PC-3 (cell line): Measurements from ENCODE around the gene PCYT2. TPM values are rescaled to one million over a fixed set of nuclear protein-coding genes. Genes with fewer than 3 reads are reported as not detected.

Experiments used
- ATAC-seq: fragments of 200-7000 bp; cut with Tn5 transposase; 2 replicates; pipeline ENCODE4 v1.9.1; 2020; ENCODE audit warnings: mild to moderate bottlenecking, moderate library complexity
- BruUV-seq: library from RNA; stranded (reverse); fragments of 400-500 nt; replicated peaks from 2 replicates; lab custom pipeline; 2021; lab: Mats Ljungman, UMichigan
- CTCF ChIA-PET: fragments of 300-600 bp; sonication (Branson Sonifier 250); formaldehyde crosslinking; loops from one replicate; lab custom pipeline; 2022; ENCODE audit warnings: antibody characterized with exemption; lab: Charles Lee
- POLR2A ChIA-PET: fragments of 300-600 bp; sonication (Branson Sonifier 250); formaldehyde crosslinking; loops from one replicate; lab custom pipeline; 2022; ENCODE audit warnings: antibody characterized with exemption; ENCODE audit not compliant: unreplicated experiment; lab: Charles Lee
- DNase-seq: peaks from one replicate; pipeline ENCODE4 v3.0.0-alpha.2; 2015
- H2AFZ ChIP-seq: fragments of 300-600 bp; sonication (generic); 2 replicates; pipeline ENCODE4 v1.6.0; 2016; ENCODE audit warnings: antibody characterized with exemption, low read length
- H3F3A ChIP-seq: fragments of 300-600 bp; sonication (generic); one replicate; pipeline ENCODE4 v1.6.0; 2017; ENCODE audit warnings: antibody characterized with exemption, low read length, control low read depth, mild to moderate bottlenecking; ENCODE audit not compliant: unreplicated experiment
- H3K27ac ChIP-seq: fragments of 300-600 bp; sonication (generic); 2 replicates; pipeline ENCODE4 v1.5.1; 2016; ENCODE audit warnings: mild to moderate bottlenecking, low read length
- H3K27me3 ChIP-seq: fragments of 300-600 bp; sonication (generic); 2 replicates; pipeline ENCODE4 v1.6.1; 2016; ENCODE audit warnings: low read length, mixed read lengths
- H3K36me3 ChIP-seq: fragments of 300-600 bp; sonication (generic); 2 replicates; pipeline ENCODE4 v1.6.1; 2016; ENCODE audit warnings: low read depth, mixed run types, low read length, mixed read lengths
- H3K4me1 ChIP-seq: fragments of 300-600 bp; sonication (generic); 2 replicates; pipeline ENCODE4 v1.5.1; 2016; ENCODE audit warnings: low read length; ENCODE audit not compliant: insufficient read depth
- H3K4me2 ChIP-seq: fragments of 300-600 bp; sonication (generic); 2 replicates; pipeline ENCODE4 v1.6.0; 2016; ENCODE audit warnings: low read length
- H3K4me3 ChIP-seq: fragments of 300-600 bp; sonication (generic); 2 replicates; pipeline ENCODE4 v1.5.1; 2016; ENCODE audit warnings: mild to moderate bottlenecking, low read length, mixed read lengths
- H3K79me2 ChIP-seq: fragments of 300-600 bp; sonication (generic); 2 replicates; pipeline ENCODE4 v1.6.1; 2017; ENCODE audit warnings: low read length, mixed read lengths
- H3K9ac ChIP-seq: fragments of 300-600 bp; sonication (generic); 2 replicates; pipeline ENCODE4 v1.6.0; 2016; ENCODE audit warnings: mild to moderate bottlenecking, low read length
- H3K9me2 ChIP-seq: fragments of 300-600 bp; sonication (generic); replicated peaks from 2 replicates; pipeline ENCODE4 v1.6.1; 2016; ENCODE audit warnings: mixed run types, low read length, mixed read lengths
- H3K9me3 ChIP-seq: fragments of 300-600 bp; sonication (generic); 2 replicates; pipeline ENCODE4 v1.6.1; 2016; ENCODE audit warnings: low read length, mixed read lengths
- H4K20me1 ChIP-seq: fragments of 300-600 bp; sonication (generic); 2 replicates; pipeline ENCODE4 v1.6.1; 2016; ENCODE audit warnings: low read length, mixed read lengths
- EZH2 ChIP-seq: fragments of 300-600 bp; sonication (generic); IDR thresholded peaks from one replicate; pipeline ENCODE4 v1.6.1; 2017; ENCODE audit warnings: antibody characterized with exemption, mild to moderate bottlenecking, low read length; ENCODE audit not compliant: unreplicated experiment
- EZH2phosphoT487 ChIP-seq: fragments of 300-600 bp; sonication (generic); IDR thresholded peaks from 2 replicates; pipeline ENCODE4 v1.6.1; 2018; ENCODE audit warnings: mild to moderate bottlenecking, antibody characterized with exemption, low read length, borderline replicate concordance
- intact Hi-C: fragments of 100-400 bp; cut with micrococcal nuclease; formaldehyde crosslinking; loops from 2 replicates; pipeline ENCODE4 v1.9.0; 2023
- total RNA-seq: library from RNA; depleted of rRNA; stranded (reverse); fragments of >200 nt; gene quantifications from 2 replicates; pipeline ENCODE4 v1.2.3, GENCODE V29; 2014
- TF ChIP-seq, protein P1 (sequence below): fragments of 300-600 bp; sonication (generic); conservative IDR thresholded peaks from 2 replicates; pipeline ENCODE4 v1.5.1; 2017; ENCODE audit warnings: antibody characterized with exemption, low read depth, mild to moderate bottlenecking, low read length

PCYT2 gene
- total RNA-seq, 1 experiment from 2014 or later = 33.3 TPM

DNA sequence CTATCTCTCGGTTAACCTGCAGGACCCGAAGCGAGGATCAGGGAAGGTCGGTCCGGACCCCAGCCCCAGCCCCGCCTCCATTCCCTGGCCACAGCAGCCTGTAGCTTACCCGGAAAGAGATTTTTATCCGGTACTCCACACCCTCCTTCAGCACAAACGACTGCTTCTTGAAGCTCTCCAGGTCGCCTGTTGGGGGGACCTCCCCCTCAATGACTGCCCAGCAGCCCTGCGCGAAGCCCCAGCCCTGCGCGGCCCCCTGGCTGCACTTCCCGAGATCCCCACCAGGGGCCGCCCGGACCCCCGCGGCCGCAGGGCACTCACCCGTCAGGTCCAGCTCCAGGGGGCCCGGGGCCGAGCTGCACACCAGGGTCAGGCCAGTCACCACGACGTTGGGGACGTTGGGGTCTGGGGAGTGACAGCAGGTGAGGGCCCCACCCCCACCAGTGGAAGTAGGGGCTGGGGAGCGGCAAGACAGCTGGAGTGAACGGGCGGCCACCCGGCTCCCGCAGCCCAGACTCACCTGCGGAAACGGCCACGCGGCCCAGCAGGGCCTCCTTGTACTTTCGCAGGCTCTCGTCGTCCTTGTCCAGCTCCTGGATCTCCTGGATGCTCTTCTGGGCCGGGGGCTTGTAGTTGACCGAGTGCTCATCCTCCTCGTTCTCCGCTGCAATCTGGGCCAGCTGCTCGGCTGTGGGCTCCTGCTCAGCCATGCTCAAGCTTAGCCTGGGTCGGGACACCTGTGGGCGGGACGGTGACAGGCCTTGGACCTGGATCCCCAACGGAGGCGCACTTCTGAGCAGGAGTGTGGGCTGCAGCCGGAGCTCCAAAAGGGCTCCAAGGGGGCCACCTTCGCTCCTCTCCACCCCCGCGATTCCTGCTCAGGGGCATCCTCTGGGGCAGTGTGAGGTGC, 41.7 kb downstream of the PCYT2 start:
- H3K27me3 ChIP-seq = no peaks in the 10 kb centered on the region
- intact Hi-C loops = loop anchor here (5.0 kb wide), 1 partner anchor 58 kb away; the partner anchor contains the start of gene MAFG
- DNase-seq (peak; percentile 39), ATAC-seq (peak; percentile 2)
- peaks cover 9% of the 10 kb centered on the region; the same call in 1 of the 2 replicates for H3K36me3 ChIP-seq
- H3K4me2 ChIP-seq = peak overlapping the region; percentile 98
- no peaks in the 10 kb centered on the region for H3K9me3 ChIP-seq
- CTCF ChIA-PET = interaction anchor here (0.6 kb wide), 1 partner anchor 156 kb away, joined by 6 read pairs; no protein-coding TSS in a partner anchor
- peaks cover 34% of the 10 kb centered on the region for H3K79me2 ChIP-seq
- peaks cover 22% of the 10 kb centered on the region for H3F3A ChIP-seq
- H4K20me1 ChIP-seq = 0 out of 2 replicates have a peak, but pooled peaks cover 6% of the 10 kb centered on the region
- TF ChIP-seq, protein P1, sequence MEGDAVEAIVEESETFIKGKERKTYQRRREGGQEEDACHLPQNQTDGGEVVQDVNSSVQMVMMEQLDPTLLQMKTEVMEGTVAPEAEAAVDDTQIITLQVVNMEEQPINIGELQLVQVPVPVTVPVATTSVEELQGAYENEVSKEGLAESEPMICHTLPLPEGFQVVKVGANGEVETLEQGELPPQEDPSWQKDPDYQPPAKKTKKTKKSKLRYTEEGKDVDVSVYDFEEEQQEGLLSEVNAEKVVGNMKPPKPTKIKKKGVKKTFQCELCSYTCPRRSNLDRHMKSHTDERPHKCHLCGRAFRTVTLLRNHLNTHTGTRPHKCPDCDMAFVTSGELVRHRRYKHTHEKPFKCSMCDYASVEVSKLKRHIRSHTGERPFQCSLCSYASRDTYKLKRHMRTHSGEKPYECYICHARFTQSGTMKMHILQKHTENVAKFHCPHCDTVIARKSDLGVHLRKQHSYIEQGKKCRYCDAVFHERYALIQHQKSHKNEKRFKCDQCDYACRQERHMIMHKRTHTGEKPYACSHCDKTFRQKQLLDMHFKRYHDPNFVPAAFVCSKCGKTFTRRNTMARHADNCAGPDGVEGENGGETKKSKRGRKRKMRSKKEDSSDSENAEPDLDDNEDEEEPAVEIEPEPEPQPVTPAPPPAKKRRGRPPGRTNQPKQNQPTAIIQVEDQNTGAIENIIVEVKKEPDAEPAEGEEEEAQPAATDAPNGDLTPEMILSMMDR = peak; percentile 87
- TF ChIP-seq EZH2phosphoT487 (no peak), EZH2 (no peak)
- H3K9ac ChIP-seq = peak overlapping the region; percentile 98
- TSS peak; percentile 49 for BruUV-seq
- H2AFZ ChIP-seq = no peak overlapping the region
- H3K4me3 ChIP-seq = peak overlapping the region; percentile 95
- H3K9me2 ChIP-seq = no peaks in the 10 kb centered on the region
- H3K27ac ChIP-seq = peak overlapping the region; percentile 95
- H3K4me1 ChIP-seq = peaks cover 62% of the 10 kb centered on the region
- POLR2A ChIA-PET = interaction anchor here (0.6 kb wide), 1 partner anchor 29 kb away, joined by 3 read pairs; no protein-coding TSS in a partner anchor

GRCh38 chr17:81868674-81869220, 42.5 kb downstream of the PCYT2 start:
- Histone ChIP-seq H3K9ac (peak overlapping the region; percentile 98; the same call in 1 of the 2 replicates), H3F3A (peaks cover 22% of the 10 kb centered on the region), H2AFZ (no peak overlapping the region), H3K79me2 (peaks cover 41% of the 10 kb centered on the region), H3K9me3 (no peaks in the 10 kb centered on the region), H3K27me3 (no peaks in the 10 kb centered on the region), H4K20me1 (peaks cover 6% of the 10 kb centered on the region; the same call in 1 of the 2 replicates), H3K4me3 (peak overlapping the region; percentile 95), H3K36me3 (peaks cover 10% of the 10 kb centered on the region; the same call in 1 of the 2 replicates), H3K4me1 (peaks cover 60% of the 10 kb centered on the region), H3K4me2 (peak overlapping the region; percentile 98), H3K27ac (peak overlapping the region; percentile 95), H3K9me2 (no peaks in the 10 kb centered on the region)
- ChIA-PET POLR2A (no interaction called here), CTCF (no interaction called here)
- TSS peak; percentile 55 for BruUV-seq
- ATAC-seq (peak; percentile 24), DNase-seq (peak; percentile 86)
- TF ChIP-seq EZH2 (no peak), EZH2phosphoT487 (no peak)
- TF ChIP-seq, protein P1 = no peak
- intact Hi-C loops = no loop called here
